ENCODE results near the gene GPN1.

GPN1 gene

GRCh38 chr2:27663285-27664153, 34.7 kb downstream of the GPN1 start, which contains the start of the genes SLC4A1AP and SUPT7L:
SLC4A1AP (plus strand) TSS chr2:27663889; CDS start chr2:27663915, 26 bp downstream.
SUPT7L (minus strand) TSS chr2:27663614; CDS start chr2:27662192, 1,422 bp downstream.
- H3K4me3 ChIP-seq (ENCODE audit: low read depth, low read length) = peak within 1 kb of the TSS; percentile 87
- TF ChIP-seq, protein P1, sequence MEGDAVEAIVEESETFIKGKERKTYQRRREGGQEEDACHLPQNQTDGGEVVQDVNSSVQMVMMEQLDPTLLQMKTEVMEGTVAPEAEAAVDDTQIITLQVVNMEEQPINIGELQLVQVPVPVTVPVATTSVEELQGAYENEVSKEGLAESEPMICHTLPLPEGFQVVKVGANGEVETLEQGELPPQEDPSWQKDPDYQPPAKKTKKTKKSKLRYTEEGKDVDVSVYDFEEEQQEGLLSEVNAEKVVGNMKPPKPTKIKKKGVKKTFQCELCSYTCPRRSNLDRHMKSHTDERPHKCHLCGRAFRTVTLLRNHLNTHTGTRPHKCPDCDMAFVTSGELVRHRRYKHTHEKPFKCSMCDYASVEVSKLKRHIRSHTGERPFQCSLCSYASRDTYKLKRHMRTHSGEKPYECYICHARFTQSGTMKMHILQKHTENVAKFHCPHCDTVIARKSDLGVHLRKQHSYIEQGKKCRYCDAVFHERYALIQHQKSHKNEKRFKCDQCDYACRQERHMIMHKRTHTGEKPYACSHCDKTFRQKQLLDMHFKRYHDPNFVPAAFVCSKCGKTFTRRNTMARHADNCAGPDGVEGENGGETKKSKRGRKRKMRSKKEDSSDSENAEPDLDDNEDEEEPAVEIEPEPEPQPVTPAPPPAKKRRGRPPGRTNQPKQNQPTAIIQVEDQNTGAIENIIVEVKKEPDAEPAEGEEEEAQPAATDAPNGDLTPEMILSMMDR (IDR thresholded peaks at IDR 0.05; ENCODE audit: control insufficient read depth, extremely low read depth, insufficient read depth) = no peak
- DNase-seq (ENCODE audit: low read depth) = peak; percentile 66

DNA sequence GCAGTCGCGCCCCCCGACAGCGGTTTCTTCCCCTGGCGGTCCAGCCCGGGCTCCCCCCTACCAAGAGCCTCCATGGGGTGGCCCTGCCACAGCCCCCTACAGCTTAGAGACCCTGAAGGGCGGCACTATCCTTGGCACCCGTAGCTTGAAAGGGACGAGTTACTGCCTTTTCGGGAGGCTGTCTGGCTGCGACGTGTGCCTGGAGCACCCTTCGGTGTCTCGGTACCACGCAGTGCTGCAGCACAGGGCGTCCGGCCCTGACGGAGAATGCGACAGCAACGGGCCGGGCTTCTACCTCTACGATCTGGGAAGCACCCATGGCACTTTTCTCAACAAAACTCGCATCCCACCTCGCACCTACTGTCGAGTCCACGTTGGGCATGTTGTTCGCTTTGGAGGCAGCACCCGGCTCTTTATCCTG, 35.3 kb downstream of the GPN1 start:
- TF ChIP-seq, protein P1 (IDR thresholded peaks at IDR 0.05; ENCODE audit: control insufficient read depth, extremely low read depth, insufficient read depth) = no peak
- H3K4me3 ChIP-seq (ENCODE audit: low read depth, low read length) = peak overlapping the region; percentile 87
- no peak for DNase-seq (ENCODE audit: low read depth)

GRCh38 chr2:27664622-27665363, 35.9 kb downstream of the GPN1 start:
- peak overlapping the region; percentile 87 for H3K4me3 ChIP-seq (ENCODE audit: low read depth, low read length)
- DNase-seq (ENCODE audit: low read depth) = no peak
- TF ChIP-seq, protein P1 (IDR thresholded peaks at IDR 0.05; ENCODE audit: control insufficient read depth, extremely low read depth, insufficient read depth) = no peak

DNA sequence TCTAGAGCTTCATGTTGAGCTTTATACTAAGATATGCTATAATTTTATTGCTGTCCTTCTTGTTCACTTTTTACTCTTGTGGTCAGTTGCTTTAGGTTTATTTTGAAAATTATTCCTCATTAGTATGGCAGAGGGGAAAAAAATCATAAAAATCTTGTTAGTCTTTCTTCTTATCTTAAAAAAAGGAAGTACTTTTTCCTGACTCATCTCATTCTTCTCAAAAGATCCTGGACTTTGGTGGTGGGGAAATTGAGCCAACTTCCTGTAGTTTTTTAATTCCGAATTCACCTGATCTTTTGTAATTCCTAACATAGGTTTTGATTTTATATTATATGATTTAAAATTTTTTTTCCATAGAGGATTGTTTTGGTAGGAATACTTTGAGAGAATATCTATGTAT, 38.6 kb downstream of the GPN1 start:
- TF ChIP-seq, protein P1 (IDR thresholded peaks at IDR 0.05; ENCODE audit: control insufficient read depth, extremely low read depth, insufficient read depth) = no peak
- DNase-seq (ENCODE audit: low read depth) = no peak
- H3K4me3 ChIP-seq (ENCODE audit: low read depth, low read length) = no peak overlapping the region

DNA sequence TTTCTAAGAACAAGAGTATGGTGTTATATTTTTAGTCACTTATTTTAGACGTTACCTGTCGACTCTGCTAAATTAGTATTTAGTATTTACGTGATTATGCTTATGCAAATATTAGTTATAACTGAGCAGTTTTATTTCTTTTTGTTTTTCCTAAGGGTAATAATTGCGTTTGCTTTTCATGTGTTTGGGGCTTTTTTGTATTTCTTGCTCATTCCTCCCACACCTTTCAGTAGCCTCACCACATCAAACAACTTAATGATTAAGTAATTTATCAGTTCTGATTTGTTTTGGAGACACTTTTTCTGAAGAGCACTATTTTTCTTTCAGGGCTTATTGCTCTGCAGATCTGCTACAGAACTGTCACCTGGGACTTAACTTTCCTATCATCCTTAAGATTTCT, 42.4 kb downstream of the GPN1 start:
- no peak for DNase-seq (ENCODE audit: low read depth)
- TF ChIP-seq, protein P1 (IDR thresholded peaks at IDR 0.05; ENCODE audit: control insufficient read depth, extremely low read depth, insufficient read depth) = no peak
- H3K4me3 ChIP-seq (ENCODE audit: low read depth, low read length) = no peak overlapping the region

- TF ChIP-seq, protein P1 (IDR thresholded peaks at IDR 0.05; ENCODE audit: control insufficient read depth, extremely low read depth, insufficient read depth) = no peak
- DNase-seq (ENCODE audit: low read depth) = no peak
Observed at GRCh38 chr2:27672723-27673486, 44.1 kb downstream of the GPN1 start.

More at GRCh38 chr2:27672723-27673486, 44.1 kb downstream of the GPN1 start:
- no peak overlapping the region for H3K4me3 ChIP-seq (ENCODE audit: low read depth, low read length)

Measured in LNCaP clone FGC (cell line).